PFSK-1 (cell line): ENCODE measurements around the gene FMO5.

Experiments used
- FOXP2 ChIP-seq: optimal IDR thresholded peaks from 2 replicates; pipeline ENCODE3; 2011; ENCODE audit warnings: borderline replicate concordance, control low read depth, inconsistent platforms; ENCODE audit not compliant: insufficient read depth; ENCODE audit errors: extremely low read length, extremely low read depth
- TAF1 ChIP-seq: IDR thresholded peaks from 2 replicates; pipeline ENCODE4 v1.6.1; 2012; ENCODE audit warnings: low read length, control low read depth, borderline replicate concordance; ENCODE audit not compliant: insufficient read depth

DNA sequence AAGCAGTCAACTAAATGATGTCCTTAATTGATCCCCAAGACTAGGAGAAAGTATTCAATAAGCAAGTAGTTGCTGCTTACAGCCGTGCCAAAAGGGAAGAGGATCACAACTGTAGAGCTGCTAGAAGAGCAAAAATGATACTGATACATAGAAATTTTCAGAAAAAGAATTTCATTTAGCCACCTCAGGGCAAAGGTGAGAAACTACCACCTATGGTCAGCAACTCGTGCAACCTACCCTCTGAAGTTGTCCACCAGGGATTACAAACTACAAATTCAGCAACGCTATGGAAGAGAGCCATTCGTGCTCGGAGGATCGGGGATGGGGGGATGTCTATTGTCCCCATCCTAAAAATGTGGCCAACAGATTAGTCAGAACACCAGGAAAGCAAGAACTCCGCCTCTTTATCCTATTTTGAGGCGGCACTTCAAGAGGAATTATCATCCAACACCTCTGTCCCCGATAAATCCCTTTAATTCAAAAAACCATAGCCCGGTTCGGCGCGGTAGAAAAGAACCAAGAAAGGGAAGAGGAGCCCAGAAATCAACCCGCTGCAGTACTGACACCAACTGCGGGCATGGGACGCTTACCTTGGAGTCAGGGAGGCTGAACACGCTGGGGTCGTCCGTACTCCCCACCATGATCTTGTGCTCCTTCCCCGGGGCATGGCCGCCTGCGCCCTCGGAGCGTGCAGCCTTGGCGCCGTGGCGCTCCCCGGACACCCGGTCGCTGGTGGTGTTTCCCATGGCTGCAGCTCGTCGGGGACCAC lies 53.6 kb downstream of the FMO5 start:
- no peak for TF ChIP-seq FOXP2
- TF ChIP-seq TAF1, result no peak
